ENCODE results near the gene FDX1. TPM values are rescaled to one million over a fixed set of nuclear protein-coding genes. Genes with fewer than 3 reads are reported as not detected.

FDX1 gene
- polyA plus RNA-seq, 2 of the 4 experiments (the other 2 are of a cell fraction): 13.3 to 15.0 TPM

GRCh38 chr11:110475671-110476070 is 45.9 kb downstream of the FDX1 start:
- 86% methylated on average over 1 of the region's 1 CpG for WGBS (ENCODE audit: missing lambda C conversion rate)
- Histone ChIP-seq H3K4me3 (no peak overlapping the region), H3K9me3 (no peaks in the 10 kb centered on the region), H3K4me1 (peaks cover 5% of the 10 kb centered on the region; the same call in 1 of the 3 replicates), H3K4me2 (no peak overlapping the region), H3K27ac (no peak overlapping the region)
- ChIA-PET POLR2A (no interaction called here), CTCF (interaction anchor here (1.2 kb wide), 1 partner anchor 12 kb away, joined by 3 read pairs; no protein-coding TSS in a partner anchor)
- no peak for DNase-seq (ENCODE audit: low read depth in 1 of 2, low spot score in 1 of 2)
- no peak for ATAC-seq
- TF ChIP-seq RARB (CRISPR knock-in tag; IDR thresholded peaks at IDR 0.05): no peak
- no peak for TF ChIP-seq CHD4 (IDR thresholded peaks at IDR 0.05; ENCODE audit: borderline replicate concordance)
- TF ChIP-seq MYC (IDR thresholded peaks at IDR 0.05; ENCODE audit: borderline replicate concordance, low read length): no peak
- no peak for TF ChIP-seq SMC3 (IDR thresholded peaks at IDR 0.05)
- TF ChIP-seq FOXS1 (CRISPR knock-in tag; IDR thresholded peaks at IDR 0.05): no peak
- no peak for TF ChIP-seq EP300 (IDR thresholded peaks at IDR 0.05)
- FAIRE-seq: no peak

GRCh38 chr11:110478410-110478809 is 48.7 kb downstream of the FDX1 start:
- FAIRE-seq: no peak
- no peaks in the 10 kb centered on the region for H3K4me1 ChIP-seq
- TF ChIP-seq JUN (IDR thresholded peaks at IDR 0.05) (no peak), BHLHE40 (IDR thresholded peaks at IDR 0.05; ENCODE audit: low read depth, low read length) (no peak), ZNF302 (CRISPR knock-in tag; IDR thresholded peaks at IDR 0.05) (no peak)
- H3K4me3 ChIP-seq: no peak overlapping the region
- no peak for DNase-seq (ENCODE audit: low read depth in 1 of 2, low spot score in 1 of 2)
- no peak overlapping the region for H3K4me2 ChIP-seq
- H3K9me3 ChIP-seq: no peaks in the 10 kb centered on the region; the same call in 2 of the 3 replicates
- POLR2A ChIA-PET: no interaction called here
- no peak overlapping the region for H3K27ac ChIP-seq
- CTCF ChIA-PET: interaction anchor here (0.7 kb wide), 1 partner anchor 9 kb away, joined by 4 read pairs; no protein-coding TSS in a partner anchor
- 79% methylated on average over 11 of the region's 12 CpGs for WGBS (ENCODE audit: missing lambda C conversion rate)
- ATAC-seq: peak; percentile 27 to 54; a peak in 3 of 6 replicates

GRCh38 chr11:110479108-110480101 is 49.7 kb downstream of the FDX1 start:
- TF ChIP-seq MAZ (IDR thresholded peaks at IDR 0.05; ENCODE audit: borderline replicate concordance, low read depth, low read length) (no peak), MAX (IDR thresholded peaks at IDR 0.05) (no peak), EP300 (IDR thresholded peaks at IDR 0.05) (no peak), POLR2AphosphoS2 (conservative IDR thresholded peaks at IDR 0.05; ENCODE audit: low read length) (no peak), NPAS2 (CRISPR knock-in tag; IDR thresholded peaks at IDR 0.05; ENCODE audit: borderline replicate concordance) (no peak), PBX3 (IDR thresholded peaks at IDR 0.05) (no peak), ATOH8 (CRISPR knock-in tag; IDR thresholded peaks at IDR 0.05; ENCODE audit: low read depth) (no peak)
- POLR2A ChIA-PET: no interaction called here
- no peak; a peak in 1 of 6 replicates for ATAC-seq
- Histone ChIP-seq H3K9me3 (no peaks in the 10 kb centered on the region; the same call in 2 of the 3 replicates), H3K4me1 (no peaks in the 10 kb centered on the region), H3K4me3 (no peak overlapping the region), H3K27ac (no peak overlapping the region), H3K4me2 (no peak overlapping the region)
- CTCF ChIA-PET: interaction anchor here (1.1 kb wide), 2 partner anchors 12 to 16 kb away, joined by 3 to 4 read pairs; no protein-coding TSS in a partner anchor
- 74% methylated on average over 5 of the region's 5 CpGs for WGBS (ENCODE audit: missing lambda C conversion rate)
- FAIRE-seq: no peak
- DNase-seq (ENCODE audit: low read depth in 1 of 2, low spot score in 1 of 2): no peak

- FAIRE-seq (no peak), DNase-seq (ENCODE audit: low read depth in 1 of 2, low spot score in 1 of 2) (no peak)
- POLR2A ChIA-PET: no interaction called here
- TF ChIP-seq CHD2 (IDR thresholded peaks at IDR 0.05; ENCODE audit: low read length, partially characterized antibody) (no peak), RCOR1 (IDR thresholded peaks at IDR 0.05; ENCODE audit: low read depth, low read length) (no peak), RFX5 (IDR thresholded peaks at IDR 0.05) (no peak), NPAS2 (CRISPR knock-in tag; IDR thresholded peaks at IDR 0.05; ENCODE audit: borderline replicate concordance) (no peak), ATOH8 (CRISPR knock-in tag; IDR thresholded peaks at IDR 0.05; ENCODE audit: low read depth) (no peak), MAX (IDR thresholded peaks at IDR 0.05) (no peak), PBX3 (IDR thresholded peaks at IDR 0.05) (no peak), CHD4 (IDR thresholded peaks at IDR 0.05; ENCODE audit: borderline replicate concordance) (no peak)
Observed at GRCh38 chr11:110481523-110481922, 51.8 kb downstream of the FDX1 start.

More at GRCh38 chr11:110481523-110481922, 51.8 kb downstream of the FDX1 start:
- no peak overlapping the region for H3K4me2 ChIP-seq
- WGBS (ENCODE audit: missing lambda C conversion rate): 70% methylated on average over 5 of the region's 5 CpGs
- ATAC-seq: no peak
- no peaks in the 10 kb centered on the region; the same call in 2 of the 3 replicates for H3K9me3 ChIP-seq
- no peak overlapping the region for H3K4me3 ChIP-seq
- CTCF ChIA-PET: no interaction called here
- no peaks in the 10 kb centered on the region for H3K4me1 ChIP-seq
- H3K27ac ChIP-seq: no peak overlapping the region

All from A549 (cell line).